Middle frontal gyrus (tissue), 1 donor: Measurements from ENCODE around the gene TLNRD1.
"Not testable (repeated sequence)": the region's sequence is repeated elsewhere in the genome, so short reads cannot be mapped to it uniquely, and the experiment has no call there.

Experiments used
- DNase-seq: peaks from one replicate; pipeline ENCODE4 v3.0.0-alpha.2; 2015; ENCODE audit warnings: low spot score; ENCODE audit errors: extremely low spot score

Gene TLNRD1

DNA sequence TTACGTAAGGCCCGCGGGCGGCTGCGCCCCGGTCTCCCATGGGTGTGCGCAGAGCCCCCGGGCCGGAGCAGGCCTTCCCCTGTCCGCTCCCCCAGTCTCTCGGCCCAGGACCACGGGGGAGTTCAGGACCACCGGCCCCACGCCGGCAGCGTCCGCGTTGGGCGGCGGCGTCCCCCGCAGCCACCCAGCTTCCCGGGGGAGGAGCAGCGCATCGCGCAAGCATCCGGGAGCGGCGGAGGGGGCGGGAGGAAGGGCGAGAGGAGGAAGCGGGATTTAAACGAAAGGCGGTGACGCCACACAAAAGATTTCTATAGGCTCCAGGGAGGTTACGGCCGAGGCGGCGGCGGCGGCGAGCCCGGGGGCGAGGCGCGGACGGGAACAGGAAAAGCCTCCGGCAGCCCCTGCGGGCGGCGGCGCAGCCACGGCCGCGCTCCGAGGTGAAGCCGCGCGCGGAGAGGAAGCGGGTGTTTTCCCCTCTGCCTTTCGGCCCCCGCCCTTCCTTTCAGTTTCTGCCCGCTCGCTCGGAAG is at the start of gene TLNRD1:
TSS of gene TLNRD1 (plus strand) at position 300 of the 528 bp plus-strand sequence. CDS start 1,349 bp downstream, outside the sequence.
- DNase-seq: peak; percentile 76

DNA sequence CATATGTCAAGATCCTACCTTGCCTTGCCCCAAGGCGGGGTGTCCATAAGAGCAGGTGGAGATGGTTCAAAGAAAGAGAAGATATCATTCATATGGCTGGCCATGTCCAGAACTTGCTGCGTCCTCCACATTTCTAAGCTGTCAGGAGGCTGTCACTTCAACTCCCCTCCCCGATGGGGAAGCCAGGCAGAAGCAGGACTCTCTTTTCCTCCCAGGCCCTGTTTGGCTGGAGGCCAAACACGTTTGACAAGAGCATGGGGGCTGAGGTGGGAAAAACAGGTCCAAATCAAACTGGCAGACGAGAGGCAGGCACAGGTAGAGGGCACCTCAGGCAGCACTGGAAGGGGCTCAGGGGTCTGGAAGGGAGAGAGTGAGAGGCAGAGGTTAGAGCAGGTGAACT is 48.8 kb upstream of the TLNRD1 start:
- no peak for DNase-seq

DNA sequence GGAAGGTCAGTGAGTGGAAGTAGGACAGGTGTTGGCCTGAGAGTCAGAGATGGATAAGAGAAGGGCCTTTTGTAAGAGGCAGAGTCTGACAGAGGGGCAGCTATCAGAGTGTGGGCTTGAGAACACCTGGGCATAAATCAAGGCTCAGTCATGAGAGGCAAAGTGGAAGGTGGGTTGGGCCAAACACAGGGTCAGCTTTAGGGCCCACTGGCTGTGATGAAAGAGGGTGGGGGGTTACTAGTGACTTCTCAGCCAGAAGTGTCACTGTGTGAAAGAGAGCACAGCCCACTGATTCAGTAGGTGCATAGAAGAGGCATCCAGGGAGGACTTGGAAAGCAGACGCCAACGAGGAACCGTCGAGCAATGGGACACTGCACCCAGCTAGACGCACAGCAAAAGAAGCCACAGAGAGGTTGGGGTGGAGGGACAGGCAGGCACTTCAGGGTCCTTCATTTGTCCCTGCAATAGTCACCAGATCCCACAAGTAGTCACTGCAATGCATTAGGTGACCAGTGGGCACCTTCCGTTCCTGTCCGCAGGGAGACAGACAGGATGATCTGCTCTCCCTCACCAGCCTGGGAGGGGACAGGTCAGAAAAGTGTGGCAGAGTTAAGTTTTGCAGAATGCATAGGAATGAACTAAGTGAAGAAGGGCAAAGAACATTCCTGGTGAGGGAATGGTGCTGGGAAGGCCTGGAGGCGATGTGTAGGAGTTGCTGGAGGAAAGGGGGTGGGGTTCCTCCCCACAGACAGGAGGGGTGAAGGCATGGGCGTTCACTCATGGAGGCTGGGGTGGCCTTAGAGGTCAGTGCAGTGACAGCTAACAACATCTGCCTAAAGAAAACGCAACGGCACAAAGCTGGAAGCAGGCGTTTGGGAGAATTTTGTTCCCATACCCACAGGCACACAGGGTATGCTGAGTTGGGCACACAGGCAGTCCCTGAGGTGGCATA is 47.4 kb upstream of the TLNRD1 start:
- DNase-seq: no peak

DNA sequence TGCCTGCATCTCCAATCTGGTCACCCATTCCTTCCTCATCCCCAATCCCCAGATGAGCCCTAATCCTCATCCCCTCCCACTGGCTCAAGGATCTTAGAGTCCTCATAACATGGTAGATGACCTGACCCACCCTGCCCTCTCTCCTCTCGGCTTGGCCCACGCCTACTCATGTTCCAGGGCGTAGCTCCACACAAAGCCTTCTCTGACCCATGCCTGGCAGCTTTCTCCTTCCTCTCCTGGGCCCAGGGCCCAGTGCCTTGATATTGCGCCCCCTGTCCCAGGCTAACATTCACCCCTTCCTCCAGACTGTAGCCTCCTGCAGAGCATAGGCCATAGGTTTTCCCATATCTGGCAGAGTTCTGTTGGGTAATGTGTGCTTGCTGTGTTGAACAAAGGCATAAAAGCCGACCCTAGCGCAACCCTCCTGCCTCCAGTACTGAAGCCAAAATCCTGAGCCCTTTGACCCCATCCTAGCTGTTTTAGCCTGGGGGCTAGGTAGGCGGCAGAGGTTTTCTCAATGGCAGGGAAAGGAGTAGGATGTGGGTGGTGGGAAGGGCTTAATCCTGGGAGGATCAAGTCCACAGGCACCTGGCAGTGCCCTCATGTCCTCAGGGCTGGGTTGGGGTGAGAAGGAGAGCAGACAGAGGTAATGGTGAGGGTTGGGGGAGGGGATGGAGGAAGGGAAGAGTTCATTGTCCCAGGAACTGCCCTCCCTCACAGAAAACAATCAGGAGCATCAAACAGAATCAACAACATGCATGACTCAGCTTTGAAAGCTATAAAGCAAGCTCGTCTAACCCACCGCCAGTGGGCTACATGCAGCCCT is 46.6 kb upstream of the TLNRD1 start:
- no peak for DNase-seq

DNA sequence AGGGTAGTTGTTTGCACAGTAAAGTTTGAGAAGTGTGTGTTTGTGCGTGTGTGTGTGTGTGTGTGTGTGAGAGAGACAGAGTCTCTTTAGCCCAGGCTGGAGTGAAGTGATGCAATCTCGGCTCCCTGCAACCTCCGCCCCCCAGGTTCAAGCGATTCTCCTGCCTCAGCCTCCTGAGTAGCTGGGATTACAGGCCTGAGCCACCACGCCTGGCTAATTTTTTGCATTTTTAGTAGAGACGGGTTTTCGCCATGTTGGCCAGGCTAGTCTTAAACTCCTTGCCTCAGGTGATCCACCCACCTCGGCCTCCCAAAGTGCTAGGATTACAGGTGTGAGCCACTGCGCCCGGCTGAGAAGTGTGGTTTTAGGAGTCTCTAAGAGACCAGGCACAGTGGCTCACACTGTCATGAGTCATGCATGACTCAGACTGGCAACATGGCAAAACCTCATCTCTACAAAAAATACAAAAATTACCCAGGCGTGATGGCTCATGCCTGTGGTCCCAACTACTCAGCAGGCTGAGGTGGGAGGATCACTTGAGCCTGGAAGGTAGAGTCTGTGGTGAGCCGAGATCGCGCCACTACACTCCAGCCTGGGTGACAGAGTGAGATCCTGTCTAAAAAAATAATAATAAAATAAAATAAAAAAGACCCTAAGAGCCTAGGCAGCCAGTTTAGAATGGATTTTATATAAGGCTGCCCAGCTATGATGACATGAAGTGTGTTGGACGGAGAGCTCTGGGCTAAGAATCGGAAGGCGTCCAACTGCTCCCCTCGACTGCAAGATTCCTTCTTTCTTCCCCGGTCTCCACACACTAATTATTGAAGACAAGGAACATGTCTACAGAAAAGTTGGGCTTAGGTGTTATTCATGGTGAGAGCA is 44.9 kb upstream of the TLNRD1 start:
- DNase-seq: not testable (repeated sequence)

DNA sequence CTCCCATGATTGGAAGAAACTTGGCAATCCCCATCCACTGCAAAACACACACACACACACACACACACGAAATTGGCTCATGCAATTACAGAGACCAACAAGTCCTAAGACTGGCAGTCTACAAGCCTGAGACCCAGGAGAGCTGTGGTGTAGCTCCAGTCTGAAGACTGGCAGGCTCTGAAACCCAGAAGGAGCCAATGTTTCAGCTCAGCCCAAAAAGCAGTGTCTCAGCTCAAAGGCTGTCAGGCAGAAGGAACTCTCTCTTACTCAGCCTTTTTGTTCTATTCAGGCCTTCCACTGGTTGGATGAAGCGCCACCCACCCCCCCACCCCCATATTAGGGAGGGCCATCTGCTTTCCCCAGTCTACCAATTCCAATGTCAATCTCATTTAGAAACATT is 43.2 kb upstream of the TLNRD1 start:
- no peak for DNase-seq

DNA sequence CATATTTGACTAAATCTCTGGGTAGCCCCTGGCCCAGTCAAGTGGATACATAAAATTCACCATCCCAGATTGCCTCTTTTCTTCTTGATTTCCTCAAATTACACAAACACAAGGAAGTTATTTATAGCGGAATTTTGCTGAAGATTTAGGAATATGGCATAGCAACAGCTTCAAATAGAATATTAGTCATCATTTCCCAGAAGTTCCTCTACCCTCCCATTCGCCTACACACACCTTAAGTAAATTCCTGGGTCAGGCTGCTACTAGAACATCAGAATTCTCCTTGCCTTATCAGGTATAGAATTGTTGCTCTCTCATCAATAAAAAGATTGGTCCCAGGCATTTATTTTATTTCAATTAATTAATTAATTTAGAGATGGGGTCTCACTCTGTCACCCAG is 42.7 kb upstream of the TLNRD1 start:
- no peak for DNase-seq

DNA sequence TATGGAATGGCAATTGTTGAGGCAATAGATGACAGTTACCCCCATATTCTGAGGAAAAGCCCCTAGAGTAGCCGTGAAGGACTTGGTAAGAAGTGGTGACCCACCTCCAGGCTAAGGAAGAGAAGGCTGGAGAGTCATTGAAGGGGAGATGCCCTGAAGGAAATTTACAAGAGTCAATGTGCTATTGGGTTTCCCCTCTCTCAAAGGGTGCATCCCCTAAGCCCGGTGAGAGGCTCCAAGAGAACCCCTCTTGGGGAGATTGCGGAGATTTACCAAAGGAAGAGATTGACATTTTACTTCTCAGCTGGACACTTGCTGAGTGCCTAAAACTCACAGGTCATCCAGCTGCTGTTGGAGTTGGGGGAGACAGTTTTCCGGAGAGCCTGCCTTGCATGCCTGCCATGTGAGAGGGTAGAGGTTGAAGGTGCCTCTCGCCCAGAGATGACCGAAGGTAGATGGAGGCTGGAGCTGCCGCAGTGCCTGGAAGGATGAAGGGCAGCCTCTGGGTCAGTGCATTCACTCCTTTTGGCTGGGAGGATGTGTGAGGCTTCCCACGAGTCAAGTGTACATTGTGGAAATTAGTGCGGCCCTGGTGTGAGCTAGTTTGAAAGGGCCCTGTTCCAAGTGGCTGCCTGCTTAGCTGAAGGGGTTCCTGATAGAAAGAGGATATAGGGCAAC is 41.8 kb upstream of the TLNRD1 start:
- no peak for DNase-seq

DNA sequence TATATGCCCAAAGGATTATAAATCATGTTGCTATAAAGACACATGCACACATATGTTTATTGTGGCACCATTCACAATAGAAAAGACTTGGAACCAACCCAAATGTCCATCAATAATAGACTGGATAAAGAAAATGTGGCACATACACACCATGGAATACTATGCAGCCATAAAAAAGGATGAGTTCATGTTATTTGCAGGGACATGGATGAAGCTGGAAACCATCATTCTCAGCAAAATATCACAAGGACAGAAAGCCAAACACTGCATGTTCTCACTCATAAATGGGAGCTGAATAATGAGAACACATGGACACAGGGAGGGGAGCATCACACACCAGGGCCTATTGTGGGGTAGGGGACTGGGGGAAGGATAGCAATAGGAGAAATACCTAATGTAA is 35.3 kb upstream of the TLNRD1 start:
- not testable (repeated sequence) for DNase-seq

DNA sequence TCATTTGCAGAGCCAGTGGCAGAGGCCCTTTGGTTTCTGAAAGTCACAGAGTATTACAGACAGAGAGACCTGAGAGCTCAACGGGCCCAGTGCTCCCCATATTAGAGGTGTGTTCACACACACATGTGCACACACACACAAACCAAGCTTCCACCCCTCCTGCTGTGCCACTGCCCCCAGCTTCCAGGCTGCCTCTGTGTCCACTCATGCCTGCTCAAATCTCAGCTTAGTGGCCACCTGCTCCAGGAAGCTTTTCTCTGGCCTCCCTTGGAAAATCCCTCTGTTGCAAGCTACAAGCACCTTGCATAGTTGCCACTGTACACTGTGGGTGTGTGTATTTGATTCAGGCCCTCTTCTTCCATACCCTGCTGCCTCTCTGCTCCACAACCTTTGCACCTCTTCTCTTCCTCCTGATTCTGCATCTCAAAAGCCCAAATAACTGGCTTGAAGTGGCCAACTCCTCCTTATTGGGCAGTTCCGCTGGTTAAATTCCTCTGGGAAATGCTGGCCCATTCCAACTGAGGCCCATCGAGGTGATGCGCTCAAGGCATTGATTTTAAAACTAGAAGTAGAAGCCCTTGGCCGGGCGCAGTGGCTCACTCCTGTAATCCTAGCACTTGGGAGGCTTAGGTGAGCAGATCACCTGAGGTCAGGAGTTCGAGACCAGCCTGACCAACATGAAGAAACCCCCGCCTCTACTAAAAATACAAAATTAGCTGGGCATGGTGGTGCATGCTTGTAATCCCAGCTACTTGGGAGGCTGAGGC is 34.1 kb upstream of the TLNRD1 start:
- no peak for DNase-seq

DNA sequence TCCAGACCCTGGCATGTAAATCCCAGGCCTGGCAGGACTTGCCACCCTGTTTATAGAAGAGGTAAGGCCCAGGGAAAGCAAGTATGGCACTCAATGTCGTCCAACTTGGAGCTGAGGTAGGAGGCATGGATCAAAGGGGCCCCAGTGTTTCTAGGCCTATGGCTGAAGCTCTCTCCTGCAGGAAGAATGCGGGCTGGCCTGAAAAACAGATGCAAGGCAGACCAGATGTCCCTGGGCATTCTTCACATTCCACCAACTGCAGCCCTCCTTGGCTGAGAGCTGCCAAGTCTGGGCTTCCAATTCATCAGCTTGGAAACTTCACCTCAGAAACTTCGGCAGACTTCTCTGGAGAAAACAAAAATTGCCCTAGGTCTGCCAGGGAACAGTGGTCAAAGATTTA is 33.3 kb upstream of the TLNRD1 start:
- DNase-seq: no peak

DNA sequence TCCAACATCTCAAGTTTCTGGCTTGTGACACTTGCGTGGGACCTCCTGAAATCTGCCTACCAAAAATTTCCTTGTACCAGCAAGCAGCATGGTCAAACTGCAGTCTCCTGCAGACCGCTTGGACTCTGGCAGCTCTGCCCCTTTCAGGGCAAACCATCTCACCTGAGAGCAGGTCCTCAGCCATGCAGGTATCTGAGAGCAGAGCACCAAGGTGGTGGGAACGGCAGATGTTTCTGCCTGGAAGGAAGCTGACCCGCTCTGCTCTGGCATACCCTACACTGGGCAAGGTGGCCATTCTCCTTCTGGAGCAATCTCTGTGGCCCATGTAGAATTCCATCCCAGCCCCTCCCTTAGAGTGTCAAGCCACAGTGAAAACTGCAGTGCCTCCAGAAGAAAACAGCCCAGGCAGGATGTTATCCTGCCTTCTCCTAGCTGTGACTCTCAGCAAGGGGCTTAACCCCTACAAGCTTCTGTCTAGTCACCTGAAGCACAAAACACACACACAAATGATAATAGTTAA is 32.7 kb upstream of the TLNRD1 start:
- DNase-seq: no peak

DNA sequence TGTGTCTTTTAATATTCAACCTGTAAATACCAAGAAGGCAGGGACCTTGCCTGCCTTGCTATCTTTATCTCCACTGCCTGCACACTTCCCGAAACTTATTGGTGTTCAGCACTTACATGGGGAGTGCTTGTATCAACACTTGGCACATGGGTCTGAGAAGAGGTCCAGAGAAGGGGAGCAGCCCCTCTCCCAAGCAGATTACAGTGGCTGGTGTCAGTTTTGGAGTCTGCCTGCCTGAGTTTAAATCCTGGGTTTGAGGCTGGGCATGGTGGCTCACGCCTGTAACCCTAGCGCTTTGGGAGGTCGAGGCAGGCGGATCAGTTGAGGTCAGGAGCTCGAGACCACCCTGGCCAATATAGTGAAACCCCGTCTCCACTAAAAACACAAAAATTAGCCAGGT is 31.4 kb upstream of the TLNRD1 start:
- no peak for DNase-seq

DNA sequence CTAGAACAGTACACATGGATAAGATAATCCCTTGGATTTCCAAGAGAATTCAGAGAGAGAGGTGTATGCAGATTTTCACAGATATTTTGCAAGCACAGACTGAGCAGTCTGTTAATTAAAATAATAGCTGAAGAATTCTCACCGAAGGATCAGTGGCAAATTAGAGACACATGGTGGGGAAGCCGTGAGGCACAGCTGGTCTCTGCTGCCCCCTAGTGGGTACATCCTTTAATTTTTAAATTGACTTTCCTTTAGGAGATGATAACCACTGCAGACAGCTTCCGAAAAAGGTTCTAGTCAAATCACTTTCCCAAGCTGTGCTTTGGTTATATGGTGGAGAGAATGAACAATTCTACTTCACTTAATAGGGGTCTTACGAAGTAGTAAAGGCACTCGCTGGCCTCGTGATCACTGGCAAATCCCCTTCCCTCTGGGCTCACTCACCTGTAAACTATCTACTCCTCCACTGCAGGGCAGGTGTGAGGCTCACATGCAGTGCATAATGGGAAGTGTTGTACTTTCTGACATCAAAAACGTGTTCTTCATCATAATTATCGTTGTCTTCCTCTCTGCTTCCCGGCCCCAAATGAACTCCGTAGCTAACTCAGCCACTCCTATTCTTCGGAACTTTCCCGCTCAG is 30.6 kb upstream of the TLNRD1 start:
- DNase-seq: peak; percentile 60

DNA sequence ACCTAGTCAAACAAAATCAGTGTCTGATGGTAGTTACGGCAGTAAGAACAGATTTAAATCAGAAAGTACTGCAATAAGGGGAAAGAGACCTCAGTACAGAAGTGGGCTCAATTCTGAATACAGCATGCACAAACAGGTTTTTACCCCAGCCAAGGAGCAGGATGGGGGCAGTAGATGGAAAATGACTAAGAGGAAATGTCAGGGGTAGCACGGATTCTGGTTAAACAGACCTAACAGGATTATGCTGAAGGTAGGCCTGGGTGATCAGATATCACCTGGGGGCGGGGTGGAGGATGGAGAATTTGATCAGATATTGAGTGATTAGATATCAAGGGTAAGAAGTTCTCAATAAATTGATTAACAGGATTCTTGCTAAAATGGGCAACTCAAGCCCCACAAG is 30.1 kb upstream of the TLNRD1 start:
- no peak for DNase-seq

DNA sequence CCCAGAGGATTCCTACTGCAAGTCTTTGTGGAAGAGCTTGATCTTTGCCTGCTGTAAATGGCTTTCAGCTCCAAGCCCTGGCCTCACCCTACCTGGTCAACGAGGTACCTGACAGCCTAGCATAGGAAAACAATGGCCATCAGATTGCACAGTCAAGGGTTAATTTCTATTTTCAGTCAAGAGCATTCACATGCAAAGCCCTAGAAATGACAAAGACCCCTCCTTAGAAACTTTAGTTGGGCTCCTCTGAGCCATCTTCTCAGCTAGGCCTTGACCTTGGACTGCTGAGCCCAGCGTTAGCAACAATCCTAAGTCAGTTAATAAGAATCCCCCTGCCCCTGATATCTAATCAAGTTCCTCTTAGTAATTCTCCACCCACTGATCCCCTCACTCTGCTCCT is 29.6 kb upstream of the TLNRD1 start:
- DNase-seq: no peak

DNA sequence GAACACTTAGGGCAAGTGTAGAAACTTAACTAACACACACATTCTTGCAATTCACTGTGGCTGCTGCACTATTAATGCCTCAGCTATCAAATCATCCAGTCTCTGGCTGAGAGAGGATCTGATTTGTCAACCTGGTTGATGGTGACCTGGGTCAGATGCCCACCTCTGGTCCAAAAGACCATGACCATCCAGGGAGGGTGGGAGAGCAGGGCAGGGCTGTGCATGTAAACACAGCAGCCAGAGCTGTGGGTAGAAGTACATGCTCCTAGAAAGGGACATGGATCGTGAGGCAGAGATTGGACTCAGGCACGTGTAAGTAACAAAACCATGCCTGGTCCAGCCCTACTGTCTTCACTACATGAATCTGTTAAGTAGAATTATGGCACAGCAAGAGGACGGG is 28.4 kb upstream of the TLNRD1 start:
- no peak for DNase-seq

DNA sequence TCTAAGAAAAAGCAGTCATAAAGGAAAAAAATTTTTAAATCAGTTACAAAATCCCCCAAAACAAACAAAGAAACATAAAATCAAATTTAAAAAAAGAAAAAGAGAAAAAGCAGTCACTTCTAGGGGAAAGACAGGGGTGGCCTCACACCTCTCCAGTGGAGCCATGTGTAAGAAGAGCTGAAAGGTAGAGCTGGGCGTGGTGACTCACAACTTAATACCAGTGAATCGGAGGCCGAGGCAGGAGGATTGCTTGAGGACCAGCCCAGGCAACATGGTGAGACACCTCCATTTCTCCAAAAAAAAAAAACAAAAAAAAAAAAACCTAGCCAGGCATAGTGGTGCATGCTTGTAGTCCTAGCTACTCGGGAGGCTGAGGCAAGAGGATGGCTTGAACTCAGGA is 25.8 kb upstream of the TLNRD1 start:
- DNase-seq: no peak

DNA sequence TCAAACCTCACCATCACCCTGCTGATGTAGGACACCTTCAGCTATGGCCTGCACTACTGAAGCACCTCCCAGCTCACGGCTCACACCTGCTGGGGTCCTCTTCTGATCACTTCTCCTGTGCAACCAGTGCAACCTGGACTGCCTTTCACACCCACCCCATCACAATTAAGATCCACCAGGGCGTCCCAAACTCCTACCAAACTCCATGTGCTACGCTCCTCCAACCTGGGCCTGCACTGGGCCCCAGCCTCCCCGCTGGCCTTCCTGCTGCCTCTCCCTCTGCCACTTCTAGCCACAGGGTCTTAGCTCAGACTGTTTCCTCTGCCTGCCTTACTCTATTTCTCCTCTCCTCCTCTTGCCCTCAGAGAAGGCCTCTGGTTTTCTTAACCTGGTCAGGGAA is 23.9 kb upstream of the TLNRD1 start:
- DNase-seq: no peak
